MCF 10A (cell line): ENCODE measurements around the gene PPP1R14C. TPM values are rescaled to one million over a fixed set of nuclear protein-coding genes. Genes with fewer than 3 reads are reported as not detected.
A peak's percentile ranks its signal among the peaks of the same experiment; 100 is the strongest.

Experiments
- BruUV-seq: library from RNA; stranded (reverse); fragments of 400-500 nt; replicated peaks from 2 replicates; lab custom pipeline; 2021; lab: Mats Ljungman, UMichigan
- CTCF ChIA-PET: fragments of 300-600 bp; sonication (Branson Sonifier 250); formaldehyde crosslinking; extraction: SDS; loops from one replicate; lab custom pipeline; 2021; ENCODE audit warnings: antibody characterized with exemption, inconsistent platforms; lab: Yijun Ruan, JAX
- POLR2A ChIA-PET: fragments of 300-600, 350-650 bp; sonication (Branson Sonifier 250); formaldehyde crosslinking; extraction: SDS; loops from one replicate; lab custom pipeline; 2020; ENCODE audit warnings: antibody characterized with exemption, inconsistent platforms; lab: Yijun Ruan, JAX
- DNase-seq: peaks from one replicate; pipeline ENCODE4 v3.0.0-alpha.2; 2018; ENCODE audit not compliant: unreplicated experiment
- H3K27ac Mint-ChIP-seq: one replicate; pipeline ENCODE4 v1.8.0; 2022; ENCODE audit warnings: mild to moderate bottlenecking, low read depth, mixed read lengths; ENCODE audit not compliant: unreplicated experiment
- H3K27me3 Mint-ChIP-seq: one replicate; pipeline ENCODE4 v1.8.0; 2022; ENCODE audit warnings: mixed read lengths; ENCODE audit not compliant: insufficient read depth, unreplicated experiment
- H3K36me3 Mint-ChIP-seq: one replicate; pipeline ENCODE4 v1.8.0; 2022; ENCODE audit warnings: mild to moderate bottlenecking, moderate library complexity, mixed read lengths; ENCODE audit not compliant: insufficient read depth, unreplicated experiment
- H3K4me1 Mint-ChIP-seq: one replicate; pipeline ENCODE4 v1.8.0; 2022; ENCODE audit warnings: mixed read lengths; ENCODE audit not compliant: insufficient read depth, unreplicated experiment
- H3K4me3 Mint-ChIP-seq: one replicate; pipeline ENCODE4 v1.8.0; 2022; ENCODE audit warnings: mild to moderate bottlenecking, moderate library complexity, mixed read lengths; ENCODE audit not compliant: unreplicated experiment
- H3K9me3 Mint-ChIP-seq: one replicate; pipeline ENCODE4 v1.8.0; 2022; ENCODE audit warnings: mixed read lengths; ENCODE audit not compliant: unreplicated experiment
- intact Hi-C: fragments of 100-400 bp; cut with micrococcal nuclease; formaldehyde crosslinking; loops from 2 replicates; pipeline ENCODE4 v1.14.1; 2022
- total RNA-seq: library from RNA; stranded (reverse); gene quantifications from 2 replicates; pipeline ENCODE4 v1.2.3, GENCODE V29; 2022
- TF ChIP-seq, protein P1 (sequence below): fragments of 200-600 bp; IDR thresholded peaks from one replicate; pipeline ENCODE4 v1.8.0; 2022; ENCODE audit warnings: antibody characterized with exemption, mild to moderate bottlenecking; ENCODE audit not compliant: unreplicated experiment

Gene PPP1R14C
- total RNA-seq, 1 experiment from 2014 or later = 32.0 TPM

DNA sequence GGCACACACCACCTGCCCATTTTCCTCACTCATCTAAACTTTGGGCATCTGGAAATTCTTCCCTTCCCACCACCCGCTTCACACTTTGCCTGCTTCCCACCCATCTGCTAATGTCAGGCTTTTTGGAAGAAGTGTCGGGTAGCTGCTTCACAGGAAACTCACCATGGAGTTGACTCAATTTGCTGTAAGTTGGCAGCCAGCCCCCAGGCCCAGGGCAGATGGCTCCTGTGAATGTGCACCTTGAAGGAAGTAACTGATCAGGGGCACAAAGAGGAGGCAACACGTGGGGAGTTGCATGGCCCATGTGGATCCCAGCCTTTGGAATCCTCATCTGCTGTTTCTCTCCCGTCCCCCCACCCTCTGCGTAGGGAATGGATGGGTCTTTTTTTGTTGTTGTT is 87.3 kb downstream of the PPP1R14C start:
- no TSS peak for BruUV-seq
- H3K27me3 Mint-ChIP-seq = no peaks in the 10 kb centered on the region

DNA sequence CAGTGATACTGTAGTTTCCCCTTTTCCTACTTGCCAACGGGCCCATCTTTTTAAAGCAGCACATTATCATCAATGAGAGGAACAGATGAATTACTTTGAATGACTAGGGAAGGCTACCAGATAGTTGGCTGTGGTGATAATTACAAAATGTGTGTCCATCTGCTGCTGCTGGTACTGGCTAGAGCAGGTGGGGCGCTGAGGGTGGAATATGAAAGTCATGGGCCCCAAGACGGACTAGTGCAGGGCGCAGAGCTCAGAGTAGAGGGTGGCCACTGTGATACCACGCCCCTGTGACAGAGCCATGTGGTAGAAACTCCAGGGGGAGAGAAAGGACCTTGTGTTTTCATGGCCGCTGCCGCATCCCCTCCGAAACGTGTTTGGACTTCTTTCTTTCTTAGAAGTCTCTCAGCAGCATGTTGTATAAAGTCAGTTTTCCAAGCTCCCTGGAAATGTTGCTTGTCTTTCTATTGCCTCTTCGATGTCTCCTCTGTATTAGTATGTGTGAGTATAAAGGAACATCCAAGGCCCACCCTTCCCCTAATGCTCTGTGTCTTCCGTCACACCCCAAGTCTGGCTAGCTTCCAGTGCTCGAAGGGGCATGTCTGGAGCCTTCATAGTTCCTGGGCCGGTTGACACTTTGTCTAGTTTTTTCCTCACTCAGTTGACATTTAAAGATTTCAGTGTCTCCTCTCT is 88.1 kb downstream of the PPP1R14C start:
- no peak overlapping the region for H3K4me3 Mint-ChIP-seq
- CTCF ChIA-PET = interaction anchor here (0.5 kb wide), 1 partner anchor 18 kb away, joined by 4 read pairs; no protein-coding TSS in a partner anchor
- BruUV-seq = no TSS peak

More for the DNA sequence above, 87.3 kb downstream of the PPP1R14C start:
- intact Hi-C loops = no loop called here
- Mint-ChIP-seq H3K4me1 (peaks cover 16% of the 10 kb centered on the region), H3K9me3 (no peaks in the 10 kb centered on the region), H3K4me3 (no peak overlapping the region), H3K27ac (peak overlapping the region; percentile 86), H3K36me3 (peaks cover 10% of the 10 kb centered on the region)
- ChIA-PET POLR2A (interaction anchor here (0.8 to 3.3 kb wide), 8 partner anchors 10 to 86 kb away, joined by 3 to 15 read pairs (median 6); partner anchors contain the start of gene PPP1R14C), CTCF (interaction anchor here (0.6 kb wide), 2 partner anchors 11 to 526 kb away, joined by 3 to 4 read pairs; no protein-coding TSS in a partner anchor)
- TF ChIP-seq, protein P1, sequence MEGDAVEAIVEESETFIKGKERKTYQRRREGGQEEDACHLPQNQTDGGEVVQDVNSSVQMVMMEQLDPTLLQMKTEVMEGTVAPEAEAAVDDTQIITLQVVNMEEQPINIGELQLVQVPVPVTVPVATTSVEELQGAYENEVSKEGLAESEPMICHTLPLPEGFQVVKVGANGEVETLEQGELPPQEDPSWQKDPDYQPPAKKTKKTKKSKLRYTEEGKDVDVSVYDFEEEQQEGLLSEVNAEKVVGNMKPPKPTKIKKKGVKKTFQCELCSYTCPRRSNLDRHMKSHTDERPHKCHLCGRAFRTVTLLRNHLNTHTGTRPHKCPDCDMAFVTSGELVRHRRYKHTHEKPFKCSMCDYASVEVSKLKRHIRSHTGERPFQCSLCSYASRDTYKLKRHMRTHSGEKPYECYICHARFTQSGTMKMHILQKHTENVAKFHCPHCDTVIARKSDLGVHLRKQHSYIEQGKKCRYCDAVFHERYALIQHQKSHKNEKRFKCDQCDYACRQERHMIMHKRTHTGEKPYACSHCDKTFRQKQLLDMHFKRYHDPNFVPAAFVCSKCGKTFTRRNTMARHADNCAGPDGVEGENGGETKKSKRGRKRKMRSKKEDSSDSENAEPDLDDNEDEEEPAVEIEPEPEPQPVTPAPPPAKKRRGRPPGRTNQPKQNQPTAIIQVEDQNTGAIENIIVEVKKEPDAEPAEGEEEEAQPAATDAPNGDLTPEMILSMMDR = no peak
- DNase-seq = no peak

DNA sequence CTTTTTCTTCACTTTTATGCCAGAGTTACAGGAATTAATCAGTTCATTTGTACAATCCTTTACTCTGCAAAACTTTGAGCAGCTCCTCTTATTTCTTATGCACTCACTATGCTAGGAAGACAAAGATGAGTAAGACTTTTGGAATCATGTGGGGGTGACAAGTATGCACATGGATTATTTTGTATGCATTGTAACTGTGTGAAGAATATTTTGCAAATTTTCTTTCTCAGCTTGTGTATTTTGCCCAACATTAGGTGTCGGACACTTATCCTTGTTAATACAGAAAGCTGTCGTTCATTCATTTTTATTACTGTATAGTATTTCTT is 88.6 kb downstream of the PPP1R14C start:
- H3K9me3 Mint-ChIP-seq = no peaks in the 10 kb centered on the region
- ChIA-PET CTCF (interaction anchor here (0.5 kb wide), 1 partner anchor 18 kb away, joined by 4 read pairs; no protein-coding TSS in a partner anchor), POLR2A (interaction anchor here (0.7 to 3.3 kb wide), 8 partner anchors 11 to 87 kb away, joined by 3 to 15 read pairs (median 8); partner anchors contain the start of gene PPP1R14C)
- peaks cover 16% of the 10 kb centered on the region for H3K4me1 Mint-ChIP-seq
- peak overlapping the region; percentile 86 for H3K27ac Mint-ChIP-seq
- BruUV-seq = no TSS peak
- intact Hi-C loops = no loop called here
- H3K4me3 Mint-ChIP-seq = no peak overlapping the region
- no peak for DNase-seq
- peaks cover 10% of the 10 kb centered on the region for H3K36me3 Mint-ChIP-seq
- TF ChIP-seq, protein P1 = no peak
- no peaks in the 10 kb centered on the region for H3K27me3 Mint-ChIP-seq

More for the DNA sequence above, 88.1 kb downstream of the PPP1R14C start:
- no peaks in the 10 kb centered on the region for H3K9me3 Mint-ChIP-seq
- POLR2A ChIA-PET = interaction anchor here (0.7 to 3.3 kb wide), 7 partner anchors 11 to 87 kb away, joined by 3 to 15 read pairs (median 5); partner anchors contain the start of gene PPP1R14C
- TF ChIP-seq, protein P1 = no peak
- peaks cover 16% of the 10 kb centered on the region for H3K4me1 Mint-ChIP-seq
- H3K27me3 Mint-ChIP-seq = no peaks in the 10 kb centered on the region
- peaks cover 10% of the 10 kb centered on the region for H3K36me3 Mint-ChIP-seq
- no peak for DNase-seq
- peak overlapping the region; percentile 86 for H3K27ac Mint-ChIP-seq
- intact Hi-C loops = no loop called here

DNA sequence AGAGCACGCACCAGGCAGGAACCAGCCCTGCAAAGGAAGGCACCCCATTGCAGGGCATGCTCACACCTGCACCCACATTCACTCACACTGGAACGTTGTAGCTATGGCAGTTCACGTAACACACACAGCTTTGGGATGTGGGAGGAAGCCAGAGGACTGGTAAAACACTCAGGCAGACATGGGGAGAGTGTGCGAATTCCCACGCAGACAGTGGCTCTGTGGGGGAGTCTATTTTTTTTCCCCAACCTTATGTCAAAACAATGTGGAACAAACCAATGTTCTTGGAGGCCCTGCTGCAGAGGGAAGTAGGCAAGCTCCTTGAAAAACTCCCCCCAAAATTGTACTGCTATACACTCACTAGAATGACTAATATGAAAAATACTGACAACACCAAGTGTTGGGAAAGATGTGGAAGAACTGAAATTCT is 91.0 kb downstream of the PPP1R14C start:
- intact Hi-C loops = no loop called here
- Mint-ChIP-seq H3K4me3 (no peak overlapping the region), H3K36me3 (peaks cover 15% of the 10 kb centered on the region), H3K9me3 (no peaks in the 10 kb centered on the region), H3K27me3 (no peaks in the 10 kb centered on the region), H3K27ac (no peak overlapping the region), H3K4me1 (peaks cover 24% of the 10 kb centered on the region)
- TF ChIP-seq, protein P1 = no peak
- CTCF ChIA-PET = interaction anchor here (0.5 to 0.9 kb wide), 4 partner anchors 14 to 163 kb away, joined by 3 read pairs; no protein-coding TSS in a partner anchor
- DNase-seq = no peak
- POLR2A ChIA-PET = interaction anchor here (1.1 to 2.3 kb wide), 5 partner anchors 8 to 21 kb away, joined by 3 to 11 read pairs (median 4); no protein-coding TSS in a partner anchor
- BruUV-seq = no TSS peak
